ENCODE measurements around the gene GDF11. TPM values are rescaled to one million over a fixed set of nuclear protein-coding genes. Genes with fewer than 3 reads are reported as not detected.

GDF11 gene
- total and polyA plus RNA-seq, 2 of the 8 experiments (the other 6 are each of a cell fraction or from before 2014, with no cell fraction given), result 12.1 to 15.1 TPM

- H3K14ac ChIP-seq (ENCODE audit: insufficient read length), result no peak overlapping the region
- H2AFZ ChIP-seq (ENCODE audit: low read length), result no peak overlapping the region
- peaks cover 2 to 60% (median 15%) of the 10 kb centered on the region in 4 experiments for H3K36me3 ChIP-seq (ENCODE audit: control insufficient read depth in 2 of 4, insufficient read depth in 4 of 4, low read length in 3 of 4)
- H4K20me1 ChIP-seq (replicated peaks in 1 of 2; ENCODE audit: control insufficient read depth in 1 of 2, insufficient read depth in 2 of 2, low read length in 2 of 2), result peaks cover 0 to 3% of the 10 kb centered on the region in 2 experiments
- no peak overlapping the region for H4K91ac ChIP-seq (replicated peaks; ENCODE audit: insufficient read length, low read length)
- no peak overlapping the region for H3K18ac ChIP-seq (ENCODE audit: extremely low read depth, low read length)
- H4K5ac ChIP-seq (ENCODE audit: insufficient read length, low read depth, low read length), result no peak overlapping the region
- H2BK5ac ChIP-seq (ENCODE audit: low read depth, low read length), result no peak overlapping the region
- H3K9ac ChIP-seq (replicated peaks in 1 of 4; ENCODE audit: extremely low read depth in 1 of 4, low read depth in 3 of 4, low read length in 3 of 4), result no peak overlapping the region
- CTCF ChIA-PET (ENCODE audit: partially characterized antibody), result interaction anchor here (0.8 to 3.1 kb wide), 5 partner anchors 9 to 40 kb away, joined by 3 to 17 read pairs (median 3); no protein-coding TSS in a partner anchor
- H4K8ac ChIP-seq (ENCODE audit: extremely low read depth, insufficient read depth, low read length), result no peak overlapping the region
- FAIRE-seq (no peak), DNase-seq (ENCODE audit: low read depth in 1 of 2, low spot score in 2 of 2) (no peak)
- H3K4me1 ChIP-seq (replicated peaks in 1 of 4; ENCODE audit: control insufficient read depth in 3 of 4, insufficient read depth in 4 of 4, low read length in 3 of 4), result no peaks in the 10 kb centered on the region
- H2BK12ac ChIP-seq (ENCODE audit: low read depth, low read length), result no peak overlapping the region
- H3K27me3 ChIP-seq (replicated peaks in 1 of 4; ENCODE audit: control insufficient read depth in 3 of 4, extremely low read depth in 1 of 4, insufficient read depth in 3 of 4, low read length in 3 of 4), result no peaks in the 10 kb centered on the region
- TF ChIP-seq CREB1 (IDR thresholded peaks at IDR 0.05) (no peak), EZH2 (IDR thresholded peaks at IDR 0.05; ENCODE audit: low read depth, low read length, severe bottlenecking) (no peak), TAF1 (IDR thresholded peaks at IDR 0.05; ENCODE audit: low read depth, low read length) (no peak), TAF7 (optimal IDR thresholded peaks at IDR 0.05; ENCODE audit: borderline replicate concordance, low read depth, low read length) (no peak), TBP (IDR thresholded peaks at IDR 0.05; ENCODE audit: low read depth, low read length) (no peak), FOSL1 (IDR thresholded peaks at IDR 0.05; ENCODE audit: insufficient read depth, low read depth, low read length) (no peak), SUZ12 (IDR thresholded peaks at IDR 0.05; ENCODE audit: low read length) (no peak), RAD21 (IDR thresholded peaks at IDR 0.05 in 1 of 2, conservative IDR thresholded peaks at IDR 0.05 in 1 of 2; ENCODE audit: low read depth in 2 of 2, low read length in 2 of 2) (no peak), CBX5 (IDR thresholded peaks at IDR 0.05; ENCODE audit: low read depth, low read length) (no peak), TEAD4 (IDR thresholded peaks at IDR 0.05; ENCODE audit: low read depth, low read length) (no peak), RFX5 (IDR thresholded peaks at IDR 0.05; ENCODE audit: borderline replicate concordance, low read depth, low read length) (no peak), HDAC2 (IDR thresholded peaks at IDR 0.05; ENCODE audit: borderline replicate concordance in 1 of 2, low read depth in 2 of 2, low read length in 2 of 2) (no peak), NANOG (IDR thresholded peaks at IDR 0.05; ENCODE audit: insufficient read depth, low read depth, low read length, poor library complexity, severe bottlenecking) (no peak)
- no peak overlapping the region for H3K56ac ChIP-seq (replicated peaks; ENCODE audit: insufficient read length, low read depth, low read length)
- no peak overlapping the region for H2AK5ac ChIP-seq (ENCODE audit: low read depth, low read length)
- H3K79me1 ChIP-seq (ENCODE audit: low read depth, low read length), result no peaks in the 10 kb centered on the region
- H3K4me3 ChIP-seq (ENCODE audit: extremely low read depth in 1 of 4, insufficient read depth in 2 of 4, low read depth in 3 of 4, low read length in 4 of 4), result no peak overlapping the region
- H3K79me2 ChIP-seq (ENCODE audit: control insufficient read depth in 1 of 2, insufficient read depth in 2 of 2, low read length in 2 of 2), result no peaks in the 10 kb centered on the region
- H2BK120ac ChIP-seq (replicated peaks; ENCODE audit: low read depth, low read length), result no peak overlapping the region
- 94% methylated on average over 3 of the region's 3 CpGs; no CpG with 5 or more reads in 1 of the 2 experiments for WGBS, 2 experiments (ENCODE audit: extremely low coverage in 1 of 2, insufficient coverage in 1 of 2, insufficient read length in 1 of 2, insufficient replicate concordance in 2 of 2, low coverage in 1 of 2, low lambda C conversion rate in 2 of 2, missing lambda C conversion rate in 1 of 2)
- no peaks in the 10 kb centered on the region; the same call in 1 of the 2 replicates for H3K23me2 ChIP-seq (ENCODE audit: low read depth, low read length)
- H3K9me3 ChIP-seq (ENCODE audit: insufficient read depth in 2 of 2, low read depth in 1 of 2, low read length in 1 of 2), result no peaks in the 10 kb centered on the region
- POLR2A ChIA-PET (ENCODE audit: partially characterized antibody), result interaction anchor here (0.8 to 46.5 kb wide), 3 partner anchors 9 to 34 kb away, joined by 3 to 809 read pairs (median 23); partner anchors contain the start of genes CD63 and GDF11
- no peak overlapping the region for H3K23ac ChIP-seq (ENCODE audit: insufficient read length)
- no peak overlapping the region for H3K4me2 ChIP-seq (ENCODE audit: insufficient read depth in 1 of 2, low read depth in 2 of 2, low read length in 2 of 2)
- no peak overlapping the region for H2BK20ac ChIP-seq (ENCODE audit: low read length)
- no peak overlapping the region for H3K4ac ChIP-seq (replicated peaks; ENCODE audit: insufficient read length, low read depth, low read length)
- no peak overlapping the region for H2BK15ac ChIP-seq (ENCODE audit: low read length)
- no peak overlapping the region for H3K27ac ChIP-seq (ENCODE audit: low read depth, low read length)
These were observed 34.9 kb downstream of the GDF11 start for GRCh38 chr12:55777856-55778255.

All from H1 (cell line).